CD8-positive, alpha-beta memory T cell (primary cell): ENCODE results near the gene RAPGEF5. TPM values are rescaled to one million over a fixed set of nuclear protein-coding genes. Genes with fewer than 3 reads are reported as not detected.

Source experiments
- CTCF ChIA-PET: fragments of 350-600 bp; sonication (Branson Sonifier 250); formaldehyde crosslinking; loops from one replicate; lab custom pipeline; 2021; ENCODE audit warnings: antibody characterized with exemption; lab: Charles Lee
- POLR2A ChIA-PET: fragments of 350-600 bp; sonication (Branson Sonifier 250); formaldehyde crosslinking; loops from one replicate; lab custom pipeline; 2021; ENCODE audit warnings: antibody characterized with exemption; lab: Charles Lee
- DNase-seq, 5 donors: peaks; one replicate each; pipeline versions ENCODE4 v3.0.0 to v3.0.0-alpha.2; 2020 to 2022; ENCODE audit warnings: mixed read lengths in 1 of 5
- H3K27ac ChIP-seq: one replicate; pipeline ENCODE4 v1.7.0; 2013; ENCODE audit warnings: low read depth, mild to moderate bottlenecking, low read length, moderate library complexity
- H3K27me3 ChIP-seq: 2 replicates; pipeline ENCODE4 v1.7.0; 2013; ENCODE audit warnings: low read length, mild to moderate bottlenecking; ENCODE audit not compliant: insufficient read depth, poor library complexity, severe bottlenecking
- H3K36me3 ChIP-seq: 2 replicates; pipeline ENCODE4 v1.7.0; 2013; ENCODE audit warnings: mild to moderate bottlenecking, low read length, moderate library complexity; ENCODE audit not compliant: insufficient read depth
- H3K4me1 ChIP-seq: 2 replicates; pipeline ENCODE4 v1.7.0; 2013; ENCODE audit warnings: mild to moderate bottlenecking, low read length, moderate library complexity; ENCODE audit not compliant: insufficient read depth
- H3K4me3 ChIP-seq: 2 replicates; pipeline ENCODE4 v1.7.0; 2013; ENCODE audit warnings: mild to moderate bottlenecking, low read length
- H3K9me3 ChIP-seq: 2 replicates; pipeline ENCODE4 v1.7.0; 2013; ENCODE audit warnings: mild to moderate bottlenecking, low read length
- H3K27ac Mint-ChIP-seq, 8 donors: one replicate each; pipeline ENCODE4 v1.8.0; 2020 to 2021; ENCODE audit warnings: mixed read lengths in 8 of 8, mild to moderate bottlenecking in 6 of 8, inconsistent platforms in 3 of 8, moderate library complexity in 3 of 8
- H3K27me3 Mint-ChIP-seq, 2 donors: one replicate each; pipeline ENCODE4 v1.8.0; 2020 to 2021; ENCODE audit warnings: mixed read lengths in 2 of 2, mild to moderate bottlenecking in 1 of 2, moderate library complexity in 1 of 2
- H3K36me3 Mint-ChIP-seq, 3 donors: one replicate each; pipeline ENCODE4 v1.8.0; 2020 to 2021; ENCODE audit warnings: mixed read lengths in 3 of 3, inconsistent platforms in 1 of 3, mild to moderate bottlenecking in 1 of 3
- H3K4me1 Mint-ChIP-seq, 3 donors: one replicate each; pipeline ENCODE4 v1.8.0; 2020 to 2021; ENCODE audit warnings: mixed read lengths in 3 of 3, inconsistent platforms in 1 of 3, mild to moderate bottlenecking in 1 of 3
- H3K4me3 Mint-ChIP-seq, 7 donors: one replicate each; pipeline ENCODE4 v1.8.0; 2020 to 2021; ENCODE audit warnings: mixed read lengths in 7 of 7, mild to moderate bottlenecking in 6 of 7, moderate library complexity in 4 of 7, inconsistent platforms in 2 of 7
- H3K9me3 Mint-ChIP-seq, 5 donors: one replicate each; pipeline ENCODE4 v1.8.0; 2020 to 2022; ENCODE audit warnings: mixed read lengths in 5 of 5, mild to moderate bottlenecking in 3 of 5, moderate library complexity in 2 of 5, inconsistent platforms in 1 of 5
- polyA plus RNA-seq: library from polyadenylated mRNA; unstranded; fragments of 300-500 nt; fragmentation: Illumina TruSeq; gene quantifications from one replicate; pipeline ENCODE4 v1.2.3, GENCODE V29; 2021
- total RNA-seq, 2 experiments: library from RNA; stranded (reverse); gene quantifications; one replicate each; pipeline ENCODE4 v1.2.3, GENCODE V29; 2021

RAPGEF5 gene
- total and polyA plus RNA-seq, 3 experiments from 2014 or later, result 0.13 to 0.86 (median 0.50) TPM

GRCh38 chr7:22204312-22204711 is 152.6 kb downstream of the RAPGEF5 start:
- no peak for DNase-seq
- CTCF ChIA-PET, result no interaction called here
- POLR2A ChIA-PET, result no interaction called here
- no peaks in the 10 kb centered on the region for H3K4me1 ChIP-seq
- H3K4me3 Mint-ChIP-seq, result no peak overlapping the region
- no peak overlapping the region for H3K4me3 ChIP-seq
- no peaks in the 10 kb centered on the region for H3K36me3 ChIP-seq
- no peak overlapping the region for H3K27ac ChIP-seq
- H3K27me3 Mint-ChIP-seq, result peaks cover 3 to 4% of the 10 kb centered on the region in 2 donors
- no peaks in the 10 kb centered on the region for H3K9me3 Mint-ChIP-seq
- no peaks in the 10 kb centered on the region for H3K27me3 ChIP-seq
- no peak overlapping the region for H3K27ac Mint-ChIP-seq
- no peaks in the 10 kb centered on the region for H3K9me3 ChIP-seq
- H3K36me3 Mint-ChIP-seq, result no peaks in the 10 kb centered on the region
- H3K4me1 Mint-ChIP-seq, result no peaks in the 10 kb centered on the region

GRCh38 chr7:22202141-22202540 is 154.8 kb downstream of the RAPGEF5 start:
- no peaks in the 10 kb centered on the region for H3K9me3 ChIP-seq
- Mint-ChIP-seq H3K27me3 (peaks cover 3 to 4% of the 10 kb centered on the region in 2 donors), H3K4me3 (no peak overlapping the region), H3K4me1 (no peaks in the 10 kb centered on the region), H3K9me3 (no peaks in the 10 kb centered on the region), H3K27ac (peak overlapping the region in 2 of 8 donors; percentile 28 to 73), H3K36me3 (no peaks in the 10 kb centered on the region)
- no peak overlapping the region for H3K27ac ChIP-seq
- H3K27me3 ChIP-seq, result no peaks in the 10 kb centered on the region
- POLR2A ChIA-PET, result no interaction called here
- no peak overlapping the region for H3K4me3 ChIP-seq
- no peaks in the 10 kb centered on the region for H3K36me3 ChIP-seq
- CTCF ChIA-PET, result no interaction called here
- H3K4me1 ChIP-seq, result no peaks in the 10 kb centered on the region
- DNase-seq, result no peak

GRCh38 chr7:22201186-22201880 is 155.6 kb downstream of the RAPGEF5 start:
- no peak overlapping the region for H3K27ac Mint-ChIP-seq
- POLR2A ChIA-PET, result no interaction called here
- CTCF ChIA-PET, result no interaction called here
- no peak overlapping the region for H3K4me3 ChIP-seq
- no peaks in the 10 kb centered on the region for H3K27me3 ChIP-seq
- no peaks in the 10 kb centered on the region for H3K36me3 ChIP-seq
- H3K27me3 Mint-ChIP-seq, result peaks cover under 1 to 3% of the 10 kb centered on the region in 2 donors
- no peak overlapping the region for H3K27ac ChIP-seq
- no peaks in the 10 kb centered on the region for H3K36me3 Mint-ChIP-seq
- no peaks in the 10 kb centered on the region for H3K9me3 ChIP-seq
- no peaks in the 10 kb centered on the region for H3K4me1 ChIP-seq
- no peaks in the 10 kb centered on the region for H3K4me1 Mint-ChIP-seq
- no peaks in the 10 kb centered on the region for H3K9me3 Mint-ChIP-seq
- H3K4me3 Mint-ChIP-seq, result no peak overlapping the region
- DNase-seq, result no peak

- H3K27me3 Mint-ChIP-seq, result peaks cover 0 to 3% of the 10 kb centered on the region in 2 donors
- H3K4me3 ChIP-seq, result no peak overlapping the region
- no peak overlapping the region for H3K4me3 Mint-ChIP-seq
- DNase-seq, result no peak
- no peak overlapping the region for H3K27ac Mint-ChIP-seq
- no peaks in the 10 kb centered on the region for H3K4me1 ChIP-seq
- H3K27me3 ChIP-seq, result no peaks in the 10 kb centered on the region
- CTCF ChIA-PET, result no interaction called here
- POLR2A ChIA-PET, result no interaction called here
- no peaks in the 10 kb centered on the region for H3K9me3 Mint-ChIP-seq
- no peaks in the 10 kb centered on the region for H3K36me3 Mint-ChIP-seq
- H3K27ac ChIP-seq, result no peak overlapping the region
- no peaks in the 10 kb centered on the region for H3K9me3 ChIP-seq
- H3K36me3 ChIP-seq, result no peaks in the 10 kb centered on the region
- H3K4me1 Mint-ChIP-seq, result no peaks in the 10 kb centered on the region
Observed at GRCh38 chr7:22200777-22201176, 156.2 kb downstream of the RAPGEF5 start.

GRCh38 chr7:22200238-22200637 is 156.7 kb downstream of the RAPGEF5 start:
- Histone ChIP-seq H3K9me3 (no peaks in the 10 kb centered on the region), H3K27ac (no peak overlapping the region), H3K27me3 (no peaks in the 10 kb centered on the region), H3K36me3 (no peaks in the 10 kb centered on the region), H3K4me1 (no peaks in the 10 kb centered on the region), H3K4me3 (no peak overlapping the region)
- Mint-ChIP-seq H3K4me1 (no peaks in the 10 kb centered on the region), H3K36me3 (no peaks in the 10 kb centered on the region), H3K27me3 (peaks cover 3% of the 10 kb centered on the region in 2 donors), H3K9me3 (no peaks in the 10 kb centered on the region), H3K4me3 (no peak overlapping the region), H3K27ac (no peak overlapping the region)
- ChIA-PET POLR2A (no interaction called here), CTCF (no interaction called here)
- no peak for DNase-seq

GRCh38 chr7:22197376-22197775 is 159.6 kb downstream of the RAPGEF5 start:
- Mint-ChIP-seq H3K4me1 (no peaks in the 10 kb centered on the region), H3K27ac (no peak overlapping the region), H3K27me3 (peaks cover 3% of the 10 kb centered on the region in 2 donors), H3K4me3 (no peak overlapping the region), H3K36me3 (peaks cover 0 to 2% (median 0%) of the 10 kb centered on the region in 3 donors), H3K9me3 (no peaks in the 10 kb centered on the region)
- Histone ChIP-seq H3K27me3 (no peaks in the 10 kb centered on the region), H3K4me3 (no peak overlapping the region), H3K9me3 (no peaks in the 10 kb centered on the region), H3K27ac (no peak overlapping the region), H3K4me1 (no peaks in the 10 kb centered on the region), H3K36me3 (no peaks in the 10 kb centered on the region)
- POLR2A ChIA-PET, result no interaction called here
- no peak for DNase-seq
- CTCF ChIA-PET, result no interaction called here

- no peak overlapping the region for H3K4me3 ChIP-seq
- CTCF ChIA-PET, result interaction anchor here (0.6 kb wide), 1 partner anchor 644 kb away, joined by 3 read pairs; no protein-coding TSS in a partner anchor
Observed at GRCh38 chr7:22196429-22196828, 160.5 kb downstream of the RAPGEF5 start.

GRCh38 chr7:22195397-22196172 is 161.4 kb downstream of the RAPGEF5 start:
- Histone ChIP-seq H3K4me3 (no peak overlapping the region), H3K27me3 (no peaks in the 10 kb centered on the region), H3K36me3 (no peaks in the 10 kb centered on the region), H3K9me3 (no peaks in the 10 kb centered on the region), H3K4me1 (no peaks in the 10 kb centered on the region), H3K27ac (no peak overlapping the region)
- Mint-ChIP-seq H3K27me3 (peaks cover 0 to 3% of the 10 kb centered on the region in 2 donors), H3K4me1 (no peaks in the 10 kb centered on the region), H3K9me3 (no peaks in the 10 kb centered on the region), H3K36me3 (peaks cover 0 to 2% (median 0%) of the 10 kb centered on the region in 3 donors), H3K27ac (no peak overlapping the region), H3K4me3 (no peak overlapping the region)
- CTCF ChIA-PET, result no interaction called here
- POLR2A ChIA-PET, result no interaction called here
- DNase-seq, result no peak

More at GRCh38 chr7:22196429-22196828, 160.5 kb downstream of the RAPGEF5 start:
- no peaks in the 10 kb centered on the region for H3K4me1 ChIP-seq
- Mint-ChIP-seq H3K4me3 (no peak overlapping the region), H3K9me3 (no peaks in the 10 kb centered on the region), H3K27ac (no peak overlapping the region), H3K27me3 (peaks cover 3% of the 10 kb centered on the region in 2 donors), H3K36me3 (peaks cover 0 to 2% (median 0%) of the 10 kb centered on the region in 3 donors), H3K4me1 (no peaks in the 10 kb centered on the region)
- H3K27me3 ChIP-seq, result no peaks in the 10 kb centered on the region
- no peaks in the 10 kb centered on the region for H3K9me3 ChIP-seq
- H3K27ac ChIP-seq, result no peak overlapping the region
- no peaks in the 10 kb centered on the region for H3K36me3 ChIP-seq
- POLR2A ChIA-PET, result no interaction called here
- DNase-seq, result no peak
